Stimulated activated CD8-positive, alpha-beta memory T cell treated with anti-CD3 and anti-CD28 coated beads, Interleukin-12 subunit alpha, Interleukin-12 subunit beta, amount 100 ng/mL, for 24 hours (primary cell): ENCODE measurements around the gene GIT1.
"Not testable (repeated sequence)": the region's sequence is repeated elsewhere in the genome, so short reads cannot be mapped to it uniquely, and the experiment has no call there.

Source experiments
- DNase-seq: peaks from one replicate; pipeline ENCODE4 v3.0.0-alpha.2; 2020; ENCODE audit errors: extremely low read depth

The GIT1 gene

GRCh38 chr17:29568331-29569244, 20.9 kb downstream of the GIT1 start, which contains the start of gene TP53I13:
TSS of gene TP53I13 (plus strand) at chr17:29568701. CDS start at chr17:29568759, 58 bp downstream.
- peak; percentile 71 for DNase-seq

DNA sequence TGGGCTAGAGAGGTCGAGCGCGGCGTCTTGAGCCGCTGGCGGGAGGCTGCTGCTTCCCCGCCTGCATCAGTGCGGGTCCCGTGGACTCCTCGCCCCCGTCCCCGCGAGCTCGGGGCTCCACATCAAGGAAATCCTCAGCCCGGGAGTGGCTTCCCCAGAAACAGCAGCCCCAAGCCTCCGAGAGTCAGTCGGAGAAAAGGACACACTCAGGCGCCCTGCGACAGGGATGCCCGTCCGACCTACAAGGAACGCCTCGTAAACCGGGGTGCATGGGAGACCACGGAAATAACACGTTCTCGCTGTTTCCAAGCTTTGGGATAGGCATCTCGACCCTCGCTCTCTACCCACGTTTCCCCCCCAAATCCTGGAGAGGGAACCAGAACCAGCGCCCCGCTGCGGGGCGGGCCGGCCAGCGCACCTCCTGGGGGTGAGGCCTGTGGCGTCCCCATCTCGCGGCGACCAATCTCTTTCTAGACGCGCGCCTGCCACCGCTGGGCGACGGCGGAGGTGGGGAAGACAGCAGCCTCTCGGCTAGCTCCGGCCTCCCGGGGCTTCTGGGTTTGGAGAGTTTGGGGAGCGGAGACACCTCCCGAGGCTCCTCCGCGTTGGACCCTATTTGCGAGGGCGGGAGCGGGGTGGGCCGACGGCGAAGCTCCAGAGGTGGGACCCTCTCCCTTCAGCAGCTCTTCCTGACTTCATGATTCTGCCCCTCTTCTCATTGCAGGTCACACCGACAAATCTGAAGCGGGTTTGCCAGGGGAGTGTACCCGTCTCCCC, 21.7 kb downstream of the GIT1 start:
- no peak for DNase-seq

GRCh38 chr17:29567304-29567553, 22.2 kb downstream of the GIT1 start:
- no peak for DNase-seq

GRCh38 chr17:29566473-29567303, 22.8 kb downstream of the GIT1 start, which contains the start of gene ABHD15:
TSS of gene ABHD15 (minus strand) at chr17:29567037. CDS start at chr17:29566966, 71 bp downstream.
- no peak for DNase-seq

DNA sequence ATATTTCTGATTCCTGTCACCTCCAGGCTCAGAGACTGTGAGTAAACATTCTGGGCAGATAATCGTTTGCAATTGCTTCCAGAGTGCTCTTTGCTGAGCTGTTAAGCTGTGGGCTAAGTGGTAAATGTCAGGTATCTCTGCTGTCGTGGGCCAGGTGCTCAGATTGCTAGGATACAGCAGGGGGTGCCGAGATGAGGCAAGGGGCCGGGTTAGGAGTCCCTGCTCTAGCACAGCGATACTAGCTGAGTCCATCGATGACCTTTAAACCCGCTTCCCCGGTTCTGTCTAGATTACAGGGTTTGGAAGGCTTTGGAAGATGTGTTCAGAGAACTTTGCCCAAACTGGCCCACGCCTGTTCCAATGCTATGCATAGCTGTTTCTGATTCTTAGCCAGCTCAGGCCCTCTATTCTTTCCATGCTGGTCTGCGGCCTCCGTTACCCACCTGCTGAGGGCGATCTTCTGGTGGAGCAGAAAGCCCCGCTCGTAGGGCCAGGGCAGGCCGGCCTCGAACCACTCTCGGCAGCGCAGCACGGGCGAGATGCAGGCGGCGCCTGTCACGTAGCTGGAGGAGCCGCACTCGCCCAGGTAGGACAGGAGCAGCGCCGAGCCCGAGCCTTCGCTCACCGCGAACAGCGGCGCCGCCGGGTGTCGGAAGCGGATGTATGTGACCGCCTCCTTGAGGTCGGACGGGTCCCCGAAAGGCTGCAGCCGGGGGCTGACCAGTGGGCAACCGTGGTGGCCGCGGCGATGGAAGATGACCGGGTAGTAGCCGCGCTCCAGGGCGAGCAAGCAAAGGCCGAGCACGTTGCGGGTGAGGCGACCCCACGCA, 23.6 kb downstream of the GIT1 start:
- no peak for DNase-seq

- no peak for DNase-seq
Measured at GRCh38 chr17:29563816-29564215, 25.6 kb downstream of the GIT1 start.

DNA sequence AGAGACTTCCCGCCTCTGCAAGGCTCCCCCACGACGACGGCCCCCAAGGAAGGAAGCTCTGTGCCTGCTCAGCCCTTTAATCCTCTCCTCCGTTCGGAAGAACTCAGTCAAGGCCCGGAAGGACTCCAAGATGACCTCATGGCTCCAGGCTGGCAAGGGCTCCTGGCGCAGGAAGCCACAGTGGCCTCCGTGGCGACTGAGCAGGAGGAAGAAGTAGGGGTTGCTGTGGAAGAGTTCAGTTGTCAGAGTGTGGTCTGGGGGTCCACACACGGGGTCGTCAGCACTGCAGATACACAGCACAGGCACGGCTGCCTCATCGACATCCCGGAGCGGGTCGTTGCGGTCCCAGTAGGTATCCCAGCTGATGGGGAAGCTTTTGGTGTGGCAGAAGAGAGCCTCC, 26.8 kb downstream of the GIT1 start:
- DNase-seq: no peak

DNA sequence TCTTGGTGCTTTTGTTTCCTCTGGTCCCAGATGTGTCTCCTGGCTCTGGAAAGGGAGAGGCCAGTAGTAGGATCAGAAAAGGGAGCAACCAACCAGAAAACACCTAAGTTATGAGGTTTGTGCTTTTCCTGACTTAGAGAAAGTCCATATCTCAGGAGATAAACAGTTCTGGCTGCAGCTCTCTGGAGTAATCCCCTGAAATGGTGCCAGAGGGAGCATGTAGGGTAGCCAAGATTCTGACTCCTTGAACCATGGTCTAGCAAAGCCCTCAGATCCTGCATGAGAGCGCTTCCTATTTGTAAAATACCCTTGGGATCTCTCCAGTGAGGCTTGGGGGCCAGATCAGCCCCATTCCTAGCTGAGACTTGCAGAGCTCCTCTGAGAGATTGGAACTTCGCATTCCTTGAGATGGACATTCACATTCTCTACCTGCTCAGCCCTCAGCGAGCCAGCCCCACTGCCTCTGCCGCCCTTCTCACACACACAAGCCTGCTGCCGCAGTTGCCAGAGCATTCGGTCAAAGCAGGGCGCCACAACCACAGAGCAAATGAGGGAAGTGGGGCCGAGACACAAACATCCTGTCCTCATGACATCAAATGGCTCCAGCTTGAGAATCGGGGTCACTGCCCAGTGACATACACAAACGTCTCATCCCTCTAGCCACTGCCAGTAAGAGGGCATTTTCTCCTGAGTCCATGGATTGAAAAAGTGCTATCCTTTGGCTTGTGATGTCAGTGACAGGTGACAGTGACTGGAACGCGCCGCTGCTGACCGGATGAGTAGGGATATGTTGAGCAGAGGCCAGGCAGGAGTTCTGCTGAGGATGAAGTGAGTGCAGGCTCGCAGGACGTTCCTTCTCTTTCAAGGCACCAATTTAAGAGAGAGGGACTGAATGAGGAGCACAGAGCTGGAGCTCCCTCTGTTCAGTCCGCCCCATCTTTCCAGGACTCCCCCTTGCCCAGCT, 27.6 kb downstream of the GIT1 start:
- DNase-seq: no peak

GRCh38 chr17:29560316-29560715, 29.1 kb downstream of the GIT1 start:
- DNase-seq: no peak

- no peak for DNase-seq
Measured at GRCh38 chr17:29559640-29560039, 29.8 kb downstream of the GIT1 start.

- DNase-seq: not testable (repeated sequence)
Measured at GRCh38 chr17:29558139-29558538, 31.3 kb downstream of the GIT1 start.

- DNase-seq: no peak
Measured at GRCh38 chr17:29557739-29558116, 31.7 kb downstream of the GIT1 start.

DNA sequence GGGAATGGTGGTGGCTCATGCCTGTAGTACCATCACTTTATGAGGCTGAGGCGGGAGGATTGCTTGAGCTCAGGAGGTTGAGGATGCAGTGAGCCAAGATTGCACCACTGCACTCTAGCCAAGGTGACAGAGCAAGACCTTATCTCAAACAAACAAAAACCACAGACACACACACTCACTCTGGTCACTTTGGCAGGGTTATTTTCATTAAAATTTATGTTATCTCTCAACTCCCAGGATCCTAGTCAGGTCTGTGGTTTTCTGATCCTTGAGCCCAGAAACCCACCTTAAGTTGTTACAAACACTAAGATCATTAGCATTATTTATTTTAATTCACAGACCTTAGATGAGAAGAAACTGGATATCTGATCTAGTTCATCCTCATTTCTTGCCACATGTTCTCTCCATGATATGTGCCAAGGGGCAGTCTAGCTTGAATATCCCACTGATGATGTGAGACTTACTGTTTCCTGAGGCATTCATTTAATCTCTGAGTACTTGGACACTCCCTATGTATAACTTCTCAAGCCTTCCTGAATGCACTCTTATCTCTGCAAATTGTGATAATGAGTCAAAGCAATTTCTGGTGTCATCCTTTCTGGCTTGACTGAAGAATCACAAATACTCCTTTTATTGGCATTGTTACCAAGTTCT, 32.2 kb downstream of the GIT1 start:
- DNase-seq: no peak

DNA sequence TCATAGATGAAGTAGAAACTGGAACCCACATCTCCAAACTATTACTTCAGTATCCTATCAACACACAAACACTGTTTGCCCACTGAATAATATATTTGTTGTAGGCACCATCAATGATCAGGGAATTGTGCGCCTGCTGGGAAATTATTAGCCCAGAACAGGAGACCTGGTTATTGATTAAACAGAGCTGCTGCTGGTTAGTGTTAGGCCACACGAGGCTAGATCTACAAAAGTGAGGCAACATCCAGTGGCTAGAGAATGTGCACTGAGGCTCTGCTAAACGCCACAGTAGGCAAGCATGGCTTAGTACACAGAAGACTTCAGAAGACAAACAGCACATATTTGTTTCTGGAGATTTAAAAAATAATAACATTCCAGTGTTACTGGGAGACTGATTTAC, 33.6 kb downstream of the GIT1 start:
- no peak for DNase-seq

DNA sequence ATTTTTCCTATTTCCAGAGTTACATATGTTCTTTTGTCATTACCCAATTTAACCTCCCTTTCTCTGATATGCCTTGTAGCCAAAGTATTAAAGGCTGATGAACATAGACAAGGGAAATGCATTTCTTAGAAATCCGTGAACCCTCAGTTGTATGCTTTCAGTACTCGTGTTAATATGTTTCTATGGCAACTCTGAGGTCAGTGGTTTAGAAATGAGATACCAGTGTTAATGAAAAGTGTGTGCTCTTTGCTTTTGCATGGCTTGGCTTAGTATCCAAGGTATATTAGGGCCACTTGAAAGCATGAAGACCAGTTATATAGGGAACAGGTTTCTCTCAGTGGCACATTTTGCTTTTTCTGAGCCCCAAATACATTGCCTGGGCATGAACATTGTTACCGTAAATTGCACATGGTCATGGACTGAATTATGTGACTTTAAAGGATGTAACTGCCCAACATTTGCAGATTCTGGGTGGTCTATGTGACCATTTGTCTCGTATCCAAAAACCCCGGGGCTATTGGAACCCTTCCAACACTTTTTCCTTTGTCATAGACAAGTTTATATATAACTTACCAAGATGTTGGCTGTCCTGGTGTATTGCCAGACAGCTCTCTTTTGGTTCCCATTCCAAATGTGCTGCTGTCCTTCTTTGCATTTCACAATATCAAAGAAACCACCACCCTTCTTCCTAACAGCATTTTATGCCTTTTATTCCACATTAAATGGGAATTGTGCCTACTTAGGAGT, 40.1 kb downstream of the GIT1 start:
- no peak for DNase-seq

GRCh38 chr17:29546830-29547229, 42.6 kb downstream of the GIT1 start:
- DNase-seq: no peak

DNA sequence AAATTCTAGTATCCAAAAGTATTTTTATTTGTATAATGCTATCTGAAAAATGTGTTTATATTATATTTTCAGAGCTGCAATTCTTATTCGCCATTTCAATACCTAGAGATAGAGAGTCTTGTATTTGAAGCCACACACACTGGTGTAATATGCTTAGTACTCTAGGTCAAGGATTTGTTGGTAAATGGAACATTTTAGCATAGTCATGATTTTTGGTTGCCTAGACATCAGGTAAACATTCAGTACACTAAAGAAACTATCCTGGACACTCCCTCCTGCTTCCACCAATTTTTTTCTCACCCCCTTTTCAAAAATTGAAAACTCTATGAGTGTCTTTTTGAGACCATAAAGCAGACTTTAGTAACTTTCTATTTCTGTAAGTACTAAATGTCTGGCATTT, 43.4 kb downstream of the GIT1 start:
- DNase-seq: no peak

- DNase-seq: no peak
Measured at GRCh38 chr17:29544066-29544465, 45.4 kb downstream of the GIT1 start.

- DNase-seq: no peak
Measured at GRCh38 chr17:29533976-29534375, 55.5 kb downstream of the GIT1 start.
